ENCODE results near the gene ANKRD11. TPM values are rescaled to one million over a fixed set of nuclear protein-coding genes. Genes with fewer than 3 reads are reported as not detected.
A peak's percentile ranks its signal among the peaks of the same experiment; 100 is the strongest.
"Not testable (repeated sequence)": the region's sequence is repeated elsewhere in the genome, so short reads cannot be mapped to it uniquely, and the experiment has no call there.

ANKRD11 gene
- total RNA-seq, 2 donors from 2014 or later, result 197 to 320 TPM

GRCh38 chr16:89446136-89446974 lies 44.0 kb downstream of the ANKRD11 start:
- Mint-ChIP-seq H3K9me3 (no peaks in the 10 kb centered on the region), H3K27ac (peak overlapping the region; percentile 20 to 65), H3K4me3 (peak overlapping the region; percentile 74), H3K4me1 (ENCODE audit: low read depth in 2 of 2) (peaks cover 73 to 76% of the 10 kb centered on the region in 2 donors), H3K36me3 (no peaks in the 10 kb centered on the region), H3K27me3 (no peaks in the 10 kb centered on the region)
- ATAC-seq, result peak; percentile 86 to 90
- peak; percentile 77 for DNase-seq (ENCODE audit: low spot score)

- no peaks in the 10 kb centered on the region for H3K27me3 Mint-ChIP-seq
- H3K4me3 Mint-ChIP-seq, result no peak overlapping the region
- H3K9me3 Mint-ChIP-seq, result no peaks in the 10 kb centered on the region
- H3K27ac Mint-ChIP-seq, result no peak overlapping the region
- DNase-seq (ENCODE audit: low spot score), result no peak
- ATAC-seq, result no peak
- H3K4me1 Mint-ChIP-seq (ENCODE audit: low read depth in 2 of 2), result peaks cover 73 to 77% of the 10 kb centered on the region in 2 donors
- no peaks in the 10 kb centered on the region for H3K36me3 Mint-ChIP-seq
These were observed 45.2 kb downstream of the ANKRD11 start for GRCh38 chr16:89445166-89445565.

GRCh38 chr16:89444728-89445127 lies 45.6 kb downstream of the ANKRD11 start:
- Mint-ChIP-seq H3K27me3 (no peaks in the 10 kb centered on the region), H3K36me3 (no peaks in the 10 kb centered on the region), H3K4me1 (ENCODE audit: low read depth in 2 of 2) (peaks cover 74 to 77% of the 10 kb centered on the region in 2 donors), H3K9me3 (no peaks in the 10 kb centered on the region), H3K27ac (no peak overlapping the region), H3K4me3 (no peak overlapping the region)
- DNase-seq (ENCODE audit: low spot score) (no peak), ATAC-seq (no peak)

- Mint-ChIP-seq H3K9me3 (no peaks in the 10 kb centered on the region), H3K27ac (no peak overlapping the region), H3K36me3 (no peaks in the 10 kb centered on the region), H3K4me1 (ENCODE audit: low read depth in 2 of 2) (peaks cover 78 to 81% of the 10 kb centered on the region in 2 donors), H3K4me3 (no peak overlapping the region), H3K27me3 (no peaks in the 10 kb centered on the region)
- ATAC-seq (no peak), DNase-seq (ENCODE audit: low spot score) (no peak)
These were observed 46.1 kb downstream of the ANKRD11 start for GRCh38 chr16:89444151-89444723.

- ATAC-seq (no peak), DNase-seq (ENCODE audit: low spot score) (no peak)
- no peaks in the 10 kb centered on the region for H3K9me3 Mint-ChIP-seq
- peak overlapping the region in 1 of 2 donors; percentile 59 for H3K27ac Mint-ChIP-seq
- no peak overlapping the region for H3K4me3 Mint-ChIP-seq
- H3K27me3 Mint-ChIP-seq, result no peaks in the 10 kb centered on the region
- H3K4me1 Mint-ChIP-seq (ENCODE audit: low read depth in 2 of 2), result peaks cover 79 to 85% of the 10 kb centered on the region in 2 donors
- no peaks in the 10 kb centered on the region for H3K36me3 Mint-ChIP-seq
These were observed 46.7 kb downstream of the ANKRD11 start for GRCh38 chr16:89443727-89444084.

- no peaks in the 10 kb centered on the region for H3K36me3 Mint-ChIP-seq
- H3K27me3 Mint-ChIP-seq, result no peaks in the 10 kb centered on the region
- no peaks in the 10 kb centered on the region for H3K9me3 Mint-ChIP-seq
- no peak for DNase-seq (ENCODE audit: low spot score)
- H3K27ac Mint-ChIP-seq, result peak overlapping the region; percentile 33 to 59
- no peak for ATAC-seq
- peak overlapping the region; percentile 35 for H3K4me3 Mint-ChIP-seq
- peaks cover 77 to 81% of the 10 kb centered on the region in 2 donors for H3K4me1 Mint-ChIP-seq (ENCODE audit: low read depth in 2 of 2)
These were observed 47.2 kb downstream of the ANKRD11 start for GRCh38 chr16:89442990-89443726.

- Mint-ChIP-seq H3K4me1 (ENCODE audit: low read depth in 2 of 2) (peaks cover 79 to 83% of the 10 kb centered on the region in 2 donors), H3K4me3 (peak overlapping the region; percentile 35), H3K9me3 (no peaks in the 10 kb centered on the region), H3K27ac (peak overlapping the region; percentile 33 to 59), H3K36me3 (no peaks in the 10 kb centered on the region), H3K27me3 (no peaks in the 10 kb centered on the region)
- ATAC-seq (peak in 1 of 2 donors; percentile 61), DNase-seq (ENCODE audit: low spot score) (no peak)
These were observed 47.8 kb downstream of the ANKRD11 start for GRCh38 chr16:89442588-89442987.

- Mint-ChIP-seq H3K27me3 (no peaks in the 10 kb centered on the region), H3K4me3 (no peak overlapping the region), H3K27ac (peak overlapping the region; percentile 59 to 86), H3K9me3 (no peaks in the 10 kb centered on the region), H3K36me3 (no peaks in the 10 kb centered on the region), H3K4me1 (ENCODE audit: low read depth in 2 of 2) (peaks cover 77 to 79% of the 10 kb centered on the region in 2 donors)
- ATAC-seq (no peak), DNase-seq (ENCODE audit: low spot score) (no peak)
These were observed 50.7 kb downstream of the ANKRD11 start for GRCh38 chr16:89439659-89440058.

GRCh38 chr16:89437991-89438390 lies 52.4 kb downstream of the ANKRD11 start:
- peaks cover 70 to 75% of the 10 kb centered on the region in 2 donors for H3K4me1 Mint-ChIP-seq (ENCODE audit: low read depth in 2 of 2)
- peak overlapping the region; percentile 3 to 5 for H3K27ac Mint-ChIP-seq
- DNase-seq (ENCODE audit: low spot score), result no peak
- no peaks in the 10 kb centered on the region for H3K27me3 Mint-ChIP-seq
- no peaks in the 10 kb centered on the region for H3K9me3 Mint-ChIP-seq
- H3K4me3 Mint-ChIP-seq, result peak overlapping the region; percentile 42
- no peaks in the 10 kb centered on the region for H3K36me3 Mint-ChIP-seq
- no peak for ATAC-seq

GRCh38 chr16:89437251-89437987 lies 52.9 kb downstream of the ANKRD11 start:
- Mint-ChIP-seq H3K27ac (peak overlapping the region; percentile 3 to 5), H3K9me3 (no peaks in the 10 kb centered on the region), H3K36me3 (no peaks in the 10 kb centered on the region), H3K4me3 (peak overlapping the region; percentile 42), H3K27me3 (no peaks in the 10 kb centered on the region), H3K4me1 (ENCODE audit: low read depth in 2 of 2) (peaks cover 64 to 70% of the 10 kb centered on the region in 2 donors)
- DNase-seq (ENCODE audit: low spot score) (no peak), ATAC-seq (no peak)

GRCh38 chr16:89436366-89436765 lies 54.0 kb downstream of the ANKRD11 start:
- H3K27ac Mint-ChIP-seq, result peak overlapping the region; percentile 43 to 47
- H3K4me3 Mint-ChIP-seq, result peak overlapping the region; percentile 84
- H3K27me3 Mint-ChIP-seq, result no peaks in the 10 kb centered on the region
- no peaks in the 10 kb centered on the region for H3K9me3 Mint-ChIP-seq
- H3K36me3 Mint-ChIP-seq, result no peaks in the 10 kb centered on the region
- no peak for DNase-seq (ENCODE audit: low spot score)
- peaks cover 53 to 62% of the 10 kb centered on the region in 2 donors for H3K4me1 Mint-ChIP-seq (ENCODE audit: low read depth in 2 of 2)
- no peak for ATAC-seq

GRCh38 chr16:89435059-89435458 lies 55.3 kb downstream of the ANKRD11 start:
- not testable (repeated sequence) for H3K36me3 Mint-ChIP-seq; H3K9me3 Mint-ChIP-seq; DNase-seq (ENCODE audit: low spot score); H3K27me3 Mint-ChIP-seq; ATAC-seq
- Mint-ChIP-seq H3K4me1 (ENCODE audit: low read depth in 2 of 2) (peaks cover 40 to 51% of the 10 kb centered on the region in 2 donors), H3K27ac (peak overlapping the region; percentile 43 to 47), H3K4me3 (peak overlapping the region; percentile 84)

GRCh38 chr16:89434490-89434889 lies 55.9 kb downstream of the ANKRD11 start:
- H3K4me3 Mint-ChIP-seq, result no peak overlapping the region
- peaks cover 35 to 45% of the 10 kb centered on the region in 2 donors for H3K4me1 Mint-ChIP-seq (ENCODE audit: low read depth in 2 of 2)
- ATAC-seq (no peak), DNase-seq (ENCODE audit: low spot score) (no peak)
- no peaks in the 10 kb centered on the region for H3K9me3 Mint-ChIP-seq
- H3K36me3 Mint-ChIP-seq, result no peaks in the 10 kb centered on the region
- H3K27me3 Mint-ChIP-seq, result no peaks in the 10 kb centered on the region
- no peak overlapping the region for H3K27ac Mint-ChIP-seq

Measured in natural killer cell treated with Interleukin-12 subunit alpha and Interleukin-12 subunit beta and Interleukin-15 and Interleukin-18, amount 100 ng/mL, for 72 hours (primary cell).